Glutamatergic neuron (in vitro differentiated cells): ENCODE measurements around the gene LIPK. TPM values are rescaled to one million over a fixed set of nuclear protein-coding genes. Genes with fewer than 3 reads are reported as not detected.

Experiments
- DNase-seq: peaks from one replicate; pipeline ENCODE4 v3.0.0; 2022
- H3K27ac Mint-ChIP-seq: one replicate; pipeline ENCODE4 v1.8.0; 2020; ENCODE audit warnings: mild to moderate bottlenecking, mixed read lengths, inconsistent platforms; ENCODE audit not compliant: unreplicated experiment
- H3K27me3 Mint-ChIP-seq: one replicate; pipeline ENCODE4 v1.8.0; 2020; ENCODE audit warnings: mild to moderate bottlenecking, moderate library complexity, mixed read lengths, inconsistent platforms; ENCODE audit not compliant: unreplicated experiment
- H3K36me3 Mint-ChIP-seq: one replicate; pipeline ENCODE4 v1.8.0; 2020; ENCODE audit warnings: mild to moderate bottlenecking, mixed read lengths, inconsistent platforms; ENCODE audit not compliant: unreplicated experiment
- H3K4me1 Mint-ChIP-seq: one replicate; pipeline ENCODE4 v1.8.0; 2020; ENCODE audit warnings: mild to moderate bottlenecking, low read depth, mixed read lengths, inconsistent platforms; ENCODE audit not compliant: unreplicated experiment
- H3K4me3 Mint-ChIP-seq: one replicate; pipeline ENCODE4 v1.8.0; 2020; ENCODE audit warnings: mild to moderate bottlenecking, mixed read lengths, inconsistent platforms; ENCODE audit not compliant: unreplicated experiment
- H3K9me3 Mint-ChIP-seq: one replicate; pipeline ENCODE4 v1.8.0; 2020; ENCODE audit warnings: mild to moderate bottlenecking, moderate library complexity, mixed read lengths, inconsistent platforms; ENCODE audit not compliant: unreplicated experiment
- total RNA-seq: library from RNA; stranded (reverse); fragmentation: NEBNext Ultra II Directional; extraction: Animal tissue kit (Norgen Biotek cat#: 25700); gene quantifications from one replicate; pipeline ENCODE4 v1.2.1, GENCODE V29; 2021; ENCODE audit not compliant: unreplicated experiment
- TF ChIP-seq, protein P1 (sequence below): fragments of 200-600 bp; sonication (generic); IDR thresholded peaks from one replicate; pipeline ENCODE4 v1.5.0; 2021; ENCODE audit not compliant: partially characterized antibody, unreplicated experiment

Gene LIPK
- total RNA-seq, 1 donor from 2014 or later = not detected

DNA sequence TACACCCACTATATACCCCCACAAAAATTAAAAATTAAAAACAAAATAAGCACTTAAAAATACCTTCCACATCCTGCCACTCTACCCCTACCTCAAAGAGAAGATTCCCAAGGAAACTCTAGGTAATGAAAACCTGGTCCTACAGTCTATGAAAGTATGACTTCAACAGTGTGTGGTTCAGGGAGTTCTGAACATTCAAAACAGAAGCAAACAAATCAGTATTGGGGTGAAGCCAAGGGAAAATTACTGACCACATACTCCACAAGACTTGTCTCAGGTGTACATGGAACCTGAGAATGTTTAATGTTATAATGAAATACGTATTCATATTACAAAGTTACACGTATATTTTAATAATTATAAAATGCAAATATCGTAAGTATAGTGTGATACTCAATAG is 76.2 kb downstream of the LIPK start:
- no peak for DNase-seq
- Mint-ChIP-seq H3K9me3 (no peaks in the 10 kb centered on the region), H3K4me3 (no peak overlapping the region), H3K4me1 (no peaks in the 10 kb centered on the region), H3K27ac (no peak overlapping the region), H3K36me3 (no peaks in the 10 kb centered on the region), H3K27me3 (no peaks in the 10 kb centered on the region)
- TF ChIP-seq, protein P1, sequence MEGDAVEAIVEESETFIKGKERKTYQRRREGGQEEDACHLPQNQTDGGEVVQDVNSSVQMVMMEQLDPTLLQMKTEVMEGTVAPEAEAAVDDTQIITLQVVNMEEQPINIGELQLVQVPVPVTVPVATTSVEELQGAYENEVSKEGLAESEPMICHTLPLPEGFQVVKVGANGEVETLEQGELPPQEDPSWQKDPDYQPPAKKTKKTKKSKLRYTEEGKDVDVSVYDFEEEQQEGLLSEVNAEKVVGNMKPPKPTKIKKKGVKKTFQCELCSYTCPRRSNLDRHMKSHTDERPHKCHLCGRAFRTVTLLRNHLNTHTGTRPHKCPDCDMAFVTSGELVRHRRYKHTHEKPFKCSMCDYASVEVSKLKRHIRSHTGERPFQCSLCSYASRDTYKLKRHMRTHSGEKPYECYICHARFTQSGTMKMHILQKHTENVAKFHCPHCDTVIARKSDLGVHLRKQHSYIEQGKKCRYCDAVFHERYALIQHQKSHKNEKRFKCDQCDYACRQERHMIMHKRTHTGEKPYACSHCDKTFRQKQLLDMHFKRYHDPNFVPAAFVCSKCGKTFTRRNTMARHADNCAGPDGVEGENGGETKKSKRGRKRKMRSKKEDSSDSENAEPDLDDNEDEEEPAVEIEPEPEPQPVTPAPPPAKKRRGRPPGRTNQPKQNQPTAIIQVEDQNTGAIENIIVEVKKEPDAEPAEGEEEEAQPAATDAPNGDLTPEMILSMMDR = no peak

DNA sequence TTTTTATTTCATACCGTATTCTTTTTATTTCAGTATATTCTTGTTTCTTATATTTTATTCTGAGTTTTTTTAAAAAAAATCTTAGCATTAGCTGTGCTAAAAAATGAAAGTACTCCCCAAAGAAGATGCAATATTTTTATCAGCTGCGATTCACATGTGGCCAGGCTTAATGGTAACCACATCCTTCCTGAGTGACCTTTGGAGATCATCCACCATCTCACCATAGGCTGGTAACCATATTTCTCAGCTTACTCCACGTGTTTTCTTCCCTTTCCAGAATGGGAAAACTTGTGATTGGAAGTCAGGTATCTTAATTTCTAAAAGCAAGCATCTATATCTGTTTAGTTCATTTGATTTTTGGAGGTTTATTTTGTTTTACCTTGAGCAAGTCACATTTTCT is 77.7 kb downstream of the LIPK start:
- no peak for DNase-seq
- Mint-ChIP-seq H3K4me1 (no peaks in the 10 kb centered on the region), H3K27ac (no peak overlapping the region), H3K27me3 (no peaks in the 10 kb centered on the region), H3K36me3 (no peaks in the 10 kb centered on the region), H3K4me3 (no peak overlapping the region), H3K9me3 (no peaks in the 10 kb centered on the region)
- TF ChIP-seq, protein P1 = no peak

DNA sequence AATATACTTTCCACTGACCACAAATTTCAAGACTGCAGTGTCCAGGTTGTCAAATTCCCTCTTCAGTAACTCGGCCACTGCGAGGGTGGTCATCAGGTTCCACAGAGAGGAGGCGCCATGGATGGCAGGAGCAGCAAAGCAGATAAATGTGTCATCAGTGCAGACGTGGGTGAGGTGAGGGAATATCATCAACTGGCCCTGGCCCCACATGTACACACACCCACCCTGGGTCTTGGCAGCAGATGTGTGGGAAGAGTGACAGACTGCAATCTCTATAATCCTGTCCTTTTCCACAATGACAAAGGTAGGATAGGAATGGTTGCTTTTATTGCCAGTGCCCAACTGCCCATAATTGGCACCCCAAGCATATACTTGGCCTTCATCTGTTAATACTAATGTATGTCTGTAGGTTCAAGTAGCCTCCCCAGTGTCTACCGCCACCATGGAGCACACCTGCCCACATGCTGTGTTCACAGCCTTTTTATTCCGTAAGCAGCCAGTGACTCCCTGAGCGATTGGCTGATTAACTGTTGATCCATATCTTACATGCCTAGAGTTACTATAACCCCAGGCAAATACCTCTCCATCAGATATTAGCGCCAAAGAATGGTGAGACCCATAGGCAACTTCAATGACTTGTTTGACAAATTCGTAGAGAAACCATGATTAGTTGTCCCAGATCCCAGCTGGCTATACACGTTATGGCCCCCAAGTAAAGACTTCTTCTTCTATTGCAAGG is 80.2 kb downstream of the LIPK start:
- Mint-ChIP-seq H3K4me1 (no peaks in the 10 kb centered on the region), H3K9me3 (no peaks in the 10 kb centered on the region), H3K4me3 (no peak overlapping the region), H3K27me3 (no peaks in the 10 kb centered on the region), H3K27ac (no peak overlapping the region), H3K36me3 (no peaks in the 10 kb centered on the region)
- no peak for DNase-seq
- TF ChIP-seq, protein P1 = no peak

DNA sequence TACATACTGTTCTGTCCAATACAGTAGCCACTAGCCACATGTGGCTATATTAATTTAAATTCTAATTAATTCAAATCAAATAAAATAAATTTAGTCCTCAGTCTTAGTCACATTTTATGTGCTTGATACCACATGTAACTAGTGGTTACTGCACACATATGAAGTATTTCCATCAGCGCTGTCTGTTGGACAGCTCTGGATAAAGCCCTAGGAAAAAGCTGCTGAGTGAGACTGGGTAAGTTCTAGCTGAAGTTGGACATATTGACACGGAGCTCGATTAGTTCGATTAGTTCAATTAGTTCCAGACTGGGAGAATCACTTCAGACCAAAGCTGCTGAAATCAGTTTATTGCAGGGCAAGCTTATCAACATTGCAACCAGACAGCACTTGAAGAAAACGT is 81.4 kb downstream of the LIPK start:
- Mint-ChIP-seq H3K36me3 (no peaks in the 10 kb centered on the region), H3K27ac (no peak overlapping the region), H3K9me3 (no peaks in the 10 kb centered on the region), H3K4me3 (no peak overlapping the region), H3K4me1 (no peaks in the 10 kb centered on the region), H3K27me3 (no peaks in the 10 kb centered on the region)
- TF ChIP-seq, protein P1 = no peak
- DNase-seq = no peak

DNA sequence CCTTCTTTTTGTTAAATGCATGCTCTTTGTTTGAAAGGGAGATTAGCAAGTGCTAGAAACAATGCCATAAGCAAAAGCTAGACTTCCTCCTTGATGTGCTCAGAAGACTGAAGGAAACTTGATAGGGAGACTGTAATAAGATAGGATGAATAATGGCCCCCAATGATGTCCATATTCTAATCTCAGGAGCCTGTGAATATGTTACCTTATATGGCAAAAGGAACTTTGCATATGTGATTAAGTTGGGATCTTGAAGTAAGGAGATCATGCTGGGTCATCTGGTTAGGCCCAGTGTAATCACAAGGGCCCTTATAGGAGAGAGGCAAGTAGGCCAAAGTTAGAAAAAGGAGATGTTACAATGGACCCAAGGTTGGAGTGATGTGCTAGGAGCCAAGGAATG is 82.9 kb downstream of the LIPK start:
- Mint-ChIP-seq H3K27me3 (no peaks in the 10 kb centered on the region), H3K9me3 (no peaks in the 10 kb centered on the region), H3K36me3 (no peaks in the 10 kb centered on the region), H3K4me3 (no peak overlapping the region), H3K4me1 (no peaks in the 10 kb centered on the region), H3K27ac (no peak overlapping the region)
- no peak for DNase-seq
- TF ChIP-seq, protein P1 = no peak
